Activated CD4-positive, CD25-positive, alpha-beta regulatory T cell (primary cell): ENCODE measurements around the gene TAF3.

Experiments used
- DNase-seq, 4 experiments: peaks; one replicate each; lab custom pipeline; 2025; lab: John Stamatoyannopoulos, UW

The TAF3 gene

DNA sequence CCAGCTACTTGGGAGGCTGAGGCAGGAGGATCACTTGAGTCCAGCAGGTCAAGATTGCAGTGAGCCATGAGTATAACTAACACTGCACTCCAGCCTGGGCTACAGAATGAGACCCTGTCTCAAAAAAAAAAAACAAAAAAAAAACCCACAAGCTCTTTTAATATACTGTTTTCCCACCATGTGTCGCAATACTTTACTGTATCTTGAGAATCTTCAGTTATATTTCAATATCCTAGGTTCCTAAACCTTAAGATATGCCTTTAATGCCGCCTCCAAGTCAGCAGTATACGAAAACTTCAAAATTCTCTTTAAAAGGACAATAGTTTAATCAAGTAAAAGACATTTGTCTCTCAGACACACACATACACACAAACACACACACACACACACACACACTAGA, 62.8 kb downstream of the TAF3 start:
- DNase-seq = no peak

DNA sequence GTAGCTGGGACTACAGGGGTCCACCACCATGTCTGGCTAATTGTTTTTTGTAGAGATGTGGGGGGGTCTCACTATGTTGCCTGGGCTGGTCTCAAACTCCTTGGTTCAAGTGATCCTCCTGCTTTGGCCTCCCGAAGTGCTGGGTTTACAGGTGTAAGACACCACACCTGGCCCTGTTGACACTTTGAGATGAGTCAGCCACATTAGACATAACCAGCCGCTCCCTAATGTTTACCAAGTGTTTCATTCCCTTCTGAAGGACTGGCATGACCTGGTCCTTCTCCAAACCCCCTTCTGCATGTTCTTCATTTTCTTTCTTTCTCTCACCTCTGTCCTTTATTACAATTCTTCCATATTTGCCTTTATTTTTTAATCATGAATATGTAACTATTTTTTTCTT, 67.8 kb downstream of the TAF3 start:
- DNase-seq = no peak

DNA sequence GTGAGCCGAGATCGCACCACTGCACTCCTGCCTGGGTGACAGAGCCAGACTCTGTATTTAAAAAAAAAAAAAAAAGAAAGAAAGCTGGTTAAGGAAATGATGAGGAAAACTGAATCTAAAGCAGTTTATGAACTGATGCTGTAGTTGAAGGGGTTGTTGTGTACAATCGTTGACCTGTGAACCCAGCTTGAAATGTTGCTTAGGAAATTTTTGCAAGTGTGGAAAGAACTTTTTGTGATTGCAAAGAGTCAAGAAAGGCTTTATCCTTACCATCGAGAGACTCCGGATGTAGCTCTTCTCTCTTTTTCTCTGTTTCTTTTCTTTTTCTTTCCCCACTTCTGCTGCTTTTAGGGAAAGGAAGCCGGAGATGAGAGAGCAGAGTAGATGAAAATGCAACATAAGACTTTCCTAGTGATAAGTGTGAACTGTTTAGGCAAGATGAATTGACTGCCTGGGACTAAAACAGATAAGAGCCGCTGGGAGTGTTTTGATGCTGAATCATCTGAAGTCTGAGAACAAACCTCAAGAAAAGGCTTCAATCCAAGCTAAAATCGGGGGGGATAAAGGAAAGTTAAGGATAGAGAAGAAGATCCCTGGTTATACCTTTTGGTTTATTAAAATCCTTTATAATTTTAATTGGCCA, 69.0 kb downstream of the TAF3 start:
- no peak for DNase-seq

DNA sequence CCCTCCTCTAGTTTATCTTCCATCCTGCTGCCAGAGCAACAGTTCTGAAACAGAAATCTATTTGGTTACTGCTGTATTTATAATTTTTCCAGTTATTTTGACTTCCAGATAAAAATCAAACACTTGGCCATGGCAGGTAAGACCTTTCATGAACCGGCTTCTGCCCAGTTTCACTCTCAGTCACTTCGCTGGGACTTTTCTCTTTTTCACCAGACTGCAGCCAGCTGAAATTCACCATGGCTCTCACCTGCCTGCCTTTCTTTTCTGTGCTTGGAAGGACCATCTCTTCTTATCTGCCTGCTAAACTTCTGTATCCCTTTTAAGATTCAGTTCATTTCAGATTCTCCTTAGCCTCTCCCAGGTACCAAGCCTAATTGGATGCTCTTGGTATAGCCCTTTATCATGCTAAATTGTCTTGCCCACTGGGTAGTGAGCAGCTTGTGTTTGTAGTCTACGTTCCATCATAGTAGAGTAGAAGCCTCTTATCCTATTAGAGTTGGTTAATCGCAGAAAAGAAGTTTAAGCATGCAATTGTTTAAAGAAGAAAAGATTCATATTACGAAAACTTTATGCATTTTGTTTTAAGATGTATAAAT, 71.7 kb downstream of the TAF3 start:
- no peak for DNase-seq

DNA sequence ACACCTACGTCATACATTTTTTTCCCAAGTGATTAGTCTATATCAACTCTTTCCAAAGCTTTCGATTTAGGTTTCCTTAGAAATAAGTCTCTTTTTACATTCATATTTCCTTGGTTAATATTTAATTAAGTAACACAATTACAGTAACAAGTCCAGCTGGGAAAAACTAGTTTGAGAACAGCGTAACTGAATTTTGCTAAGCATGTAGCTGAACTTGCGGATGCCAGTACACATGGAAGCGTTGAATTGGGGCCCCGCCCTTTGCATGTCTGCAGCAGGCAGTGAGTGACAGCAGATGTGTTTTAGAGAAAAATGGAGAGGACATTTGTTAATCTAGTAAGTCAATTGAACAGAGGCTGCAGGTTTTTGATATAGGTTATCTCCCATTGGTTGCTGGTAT, 72.5 kb downstream of the TAF3 start:
- DNase-seq = no peak

DNA sequence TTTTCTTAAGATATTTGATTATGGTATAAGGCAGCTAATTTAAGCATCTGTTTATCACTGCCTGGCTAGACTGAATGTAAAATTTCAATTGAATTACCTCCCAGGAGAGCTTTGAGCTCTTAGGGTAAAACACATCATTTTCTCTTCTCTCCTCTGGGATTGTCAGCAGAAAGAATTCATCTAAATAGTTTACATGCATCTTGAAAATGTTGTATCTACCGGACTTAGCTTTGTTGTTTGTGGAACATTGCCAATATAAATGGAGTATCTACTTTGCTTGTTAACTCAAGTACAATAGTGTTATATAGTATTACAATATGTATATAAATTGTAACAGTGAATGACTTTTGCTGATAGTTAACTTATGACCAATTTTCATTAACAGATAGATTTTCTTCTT, 73.3 kb downstream of the TAF3 start:
- DNase-seq = no peak

DNA sequence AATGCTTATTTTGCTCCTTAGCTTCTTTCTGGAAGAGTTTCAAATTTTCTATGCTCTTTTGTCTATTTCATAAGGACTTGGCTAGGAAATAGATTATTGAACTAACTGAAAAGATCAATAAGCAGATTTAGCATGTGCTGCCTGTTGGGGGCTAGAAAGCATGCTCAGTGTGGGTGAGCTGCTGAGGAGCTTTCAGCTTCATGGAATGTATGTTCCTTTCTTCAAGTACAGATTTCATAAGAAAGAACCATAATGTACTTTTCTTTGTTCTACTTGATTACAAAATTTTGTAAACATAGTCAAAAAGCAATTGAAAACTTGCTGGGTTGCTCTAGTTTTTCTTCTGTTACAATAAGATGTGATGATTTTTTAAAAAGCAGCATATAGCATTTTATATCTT, 73.8 kb downstream of the TAF3 start:
- no peak for DNase-seq

DNA sequence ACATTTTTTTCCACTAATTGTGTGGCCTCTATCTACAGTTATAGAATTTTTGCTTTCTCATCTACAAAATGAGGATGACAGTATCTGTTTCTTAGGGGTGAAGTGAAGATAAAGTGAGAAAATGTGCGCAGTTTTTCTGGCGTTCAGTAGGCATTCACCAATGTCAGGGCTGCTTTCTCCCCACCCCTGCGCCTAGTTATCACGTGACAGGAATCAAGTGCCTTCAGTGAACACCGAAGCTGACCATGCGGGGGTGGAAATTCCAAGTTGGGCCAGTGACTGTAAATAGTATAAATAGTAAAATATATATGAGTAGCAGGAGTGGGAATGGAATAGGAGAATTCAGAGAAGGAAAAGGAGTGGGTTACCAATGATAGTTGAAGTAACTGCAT, 77.4 kb downstream of the TAF3 start:
- DNase-seq = no peak

DNA sequence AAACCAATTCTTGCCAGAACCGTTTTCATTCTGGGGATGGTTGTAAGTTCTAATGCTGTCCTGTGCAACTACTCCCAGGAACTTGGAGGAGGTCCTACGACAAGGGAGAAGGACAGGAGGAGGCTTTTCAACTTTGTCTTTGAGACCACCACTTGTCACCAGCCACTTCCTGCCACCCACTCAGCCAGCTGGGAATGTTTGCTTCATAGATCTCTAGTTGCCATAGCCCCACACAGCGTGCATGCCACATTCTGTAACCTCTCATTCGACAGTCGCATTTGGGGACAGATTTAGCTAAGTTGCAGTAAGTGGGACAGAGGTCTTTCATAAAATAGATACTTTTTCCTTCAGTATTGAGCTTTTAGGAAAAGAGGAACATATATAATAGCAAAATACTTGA, 78.0 kb downstream of the TAF3 start:
- no peak for DNase-seq

DNA sequence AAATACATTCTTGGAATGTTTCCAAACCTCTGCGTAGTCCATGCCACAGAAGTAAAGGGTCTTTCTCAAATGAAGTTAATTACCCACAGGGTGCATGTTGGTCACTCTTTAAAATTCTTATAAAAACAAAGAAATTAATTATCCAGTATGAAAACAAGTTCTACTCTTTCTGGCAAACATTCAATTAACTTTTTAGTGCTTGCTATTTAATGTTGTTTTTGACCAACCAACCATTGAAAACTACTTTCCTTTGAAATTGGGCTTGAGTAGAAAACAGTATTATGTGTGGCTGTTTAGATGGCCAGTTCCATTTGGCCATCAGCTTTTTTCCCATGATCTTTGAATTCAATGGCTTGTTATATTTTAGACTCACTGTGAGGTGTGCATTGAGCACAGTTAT, 83.0 kb downstream of the TAF3 start:
- DNase-seq = no peak

DNA sequence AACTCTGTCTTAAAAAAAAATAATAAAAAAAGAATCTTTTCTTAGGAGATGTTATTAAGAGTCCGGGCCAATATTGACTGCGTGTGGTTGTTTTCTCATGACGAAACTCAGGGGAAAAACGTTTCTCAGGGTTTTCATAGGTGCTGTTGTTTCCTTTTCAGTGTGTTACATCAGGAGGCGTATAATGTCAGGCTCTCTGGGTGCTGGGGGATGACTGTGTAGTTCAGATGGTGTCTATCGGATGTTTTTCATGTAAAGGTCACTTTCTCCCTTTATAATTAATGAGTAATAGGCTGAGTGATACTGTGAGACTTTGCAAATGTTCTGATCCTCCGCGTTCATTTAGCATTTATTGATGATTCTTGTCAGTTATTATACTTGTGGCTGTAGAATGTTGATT, 84.1 kb downstream of the TAF3 start:
- DNase-seq = no peak

DNA sequence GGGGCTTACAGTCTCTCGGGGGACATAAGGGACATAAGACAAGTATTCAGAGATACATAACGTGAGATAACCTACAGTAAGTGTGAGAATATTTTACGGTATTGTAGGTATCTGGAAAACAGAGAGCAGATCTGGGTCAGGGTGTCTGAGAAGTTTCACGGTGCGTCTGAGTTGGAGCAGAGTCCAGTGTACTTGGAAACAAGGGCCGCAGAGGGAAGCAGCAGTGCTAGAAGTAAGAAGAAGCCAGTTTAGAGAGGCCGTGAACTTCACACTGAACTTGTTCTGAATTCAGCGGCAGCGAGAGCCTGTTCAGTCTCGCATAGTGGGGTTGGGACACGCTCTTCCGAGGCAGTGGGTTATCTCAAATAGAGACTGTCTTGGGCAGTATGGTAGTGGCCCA, 85.5 kb downstream of the TAF3 start:
- no peak for DNase-seq

DNA sequence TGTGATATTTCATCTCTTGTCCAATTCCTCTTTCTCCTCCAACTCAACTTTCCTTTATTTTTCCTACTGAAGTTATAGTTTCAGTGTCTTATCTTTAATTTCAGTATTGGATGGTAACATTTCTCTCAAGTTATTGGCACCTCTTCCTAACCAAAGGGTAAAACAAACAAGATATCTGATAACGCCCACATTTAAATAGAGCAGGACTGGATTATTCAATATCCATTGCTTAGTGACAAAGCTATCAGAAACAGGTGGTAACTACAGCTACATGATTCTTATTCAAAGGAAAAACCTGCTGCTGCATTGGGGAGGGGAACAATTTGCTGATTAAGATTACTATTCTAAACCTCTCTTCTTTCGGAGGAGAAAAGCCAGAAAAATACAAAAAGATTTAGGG, 87.8 kb downstream of the TAF3 start:
- no peak for DNase-seq

DNA sequence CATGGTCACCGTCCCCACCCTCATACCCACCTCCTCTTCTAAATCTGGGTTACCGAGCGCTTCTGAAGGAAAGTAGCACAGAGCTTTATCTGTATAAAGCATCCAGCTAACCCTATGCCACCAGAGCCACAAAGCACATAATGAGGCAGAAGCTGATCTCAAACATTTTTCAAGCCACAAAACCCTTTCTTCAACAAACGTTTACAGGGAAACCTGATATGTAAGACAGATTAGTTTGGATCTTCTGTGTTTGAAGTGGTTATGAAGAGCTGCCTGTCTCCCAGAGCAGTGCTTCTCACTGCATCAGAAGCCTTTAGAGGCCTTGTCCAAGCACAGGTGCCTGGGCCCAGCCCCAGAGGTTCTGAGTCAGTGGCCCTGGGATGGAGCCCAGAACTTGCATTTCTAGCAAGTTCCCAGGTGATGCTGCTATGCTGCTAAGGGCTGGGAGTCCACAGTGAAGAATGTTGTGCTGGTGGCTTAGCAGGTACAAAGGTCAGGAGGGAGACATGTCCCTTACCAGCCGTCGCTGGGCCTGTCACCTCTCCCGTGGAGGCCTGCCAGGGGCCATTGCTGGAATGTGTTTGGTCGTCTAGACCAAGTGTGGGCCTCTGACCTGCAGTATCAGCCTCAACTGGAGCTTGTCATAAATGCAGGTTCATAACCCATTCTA, 90.4 kb downstream of the TAF3 start:
- no peak for DNase-seq

DNA sequence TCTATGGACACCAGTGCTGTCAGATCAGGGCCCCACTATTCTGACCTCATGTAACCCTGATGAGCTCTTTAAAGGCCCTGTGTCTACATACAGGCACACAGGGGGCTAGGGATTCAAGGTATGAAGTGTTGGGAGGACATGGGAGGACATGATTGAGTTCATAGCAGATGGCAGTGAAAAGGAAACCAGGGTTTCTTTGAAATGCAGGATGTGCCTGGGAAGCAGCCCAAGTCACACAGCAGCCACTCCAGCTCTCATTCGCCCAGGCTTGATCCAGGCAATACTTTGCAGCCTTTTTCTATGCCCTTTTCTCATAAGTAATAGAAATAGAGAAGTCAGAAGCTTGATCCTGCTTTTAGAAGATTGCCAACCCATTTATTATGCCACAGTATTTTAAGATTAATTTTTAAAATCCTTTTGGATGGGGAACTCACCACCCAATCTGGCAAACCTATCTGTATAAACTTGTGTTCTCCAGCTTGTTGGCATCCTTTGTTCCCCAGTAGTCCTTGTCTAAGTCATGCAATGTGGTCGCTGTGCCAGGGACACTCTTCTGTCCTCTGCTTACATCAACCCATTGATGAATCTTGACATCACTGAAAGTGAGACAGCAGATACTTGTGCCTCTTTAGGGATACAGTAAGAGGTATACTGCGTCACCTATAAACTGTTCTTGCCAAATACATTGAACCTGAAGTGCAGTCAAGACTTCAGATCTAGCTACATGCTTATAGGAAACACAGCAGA, 95.0 kb downstream of the TAF3 start:
- no peak for DNase-seq

DNA sequence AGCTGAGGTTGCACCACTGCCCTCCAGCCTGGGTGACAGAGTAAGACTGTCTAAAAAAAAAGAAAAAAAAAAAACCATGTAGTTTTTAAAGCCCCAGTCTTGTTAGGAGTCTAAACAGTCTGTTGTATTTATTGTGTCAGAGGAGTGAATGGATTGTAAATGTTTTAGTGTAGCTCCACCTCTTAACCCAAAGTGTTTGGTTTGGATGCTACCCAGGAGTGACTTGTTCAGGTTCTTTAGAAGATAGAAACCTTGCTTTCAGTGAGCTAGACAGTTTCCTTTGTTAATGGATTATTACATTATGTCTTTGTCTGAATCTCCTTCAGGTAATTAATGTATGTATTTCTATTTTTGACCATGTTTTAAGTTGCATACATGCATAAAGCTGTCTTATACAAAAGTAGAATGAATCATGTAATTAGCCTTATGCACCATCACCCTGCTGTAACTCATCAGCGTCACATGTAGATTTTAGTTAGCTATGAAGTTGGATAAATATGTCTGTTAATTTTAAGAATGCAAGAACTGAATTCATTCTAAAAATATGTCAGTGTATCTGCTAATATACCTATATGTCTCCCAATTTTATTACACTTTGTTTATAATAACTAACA, 97.7 kb downstream of the TAF3 start:
- no peak for DNase-seq

DNA sequence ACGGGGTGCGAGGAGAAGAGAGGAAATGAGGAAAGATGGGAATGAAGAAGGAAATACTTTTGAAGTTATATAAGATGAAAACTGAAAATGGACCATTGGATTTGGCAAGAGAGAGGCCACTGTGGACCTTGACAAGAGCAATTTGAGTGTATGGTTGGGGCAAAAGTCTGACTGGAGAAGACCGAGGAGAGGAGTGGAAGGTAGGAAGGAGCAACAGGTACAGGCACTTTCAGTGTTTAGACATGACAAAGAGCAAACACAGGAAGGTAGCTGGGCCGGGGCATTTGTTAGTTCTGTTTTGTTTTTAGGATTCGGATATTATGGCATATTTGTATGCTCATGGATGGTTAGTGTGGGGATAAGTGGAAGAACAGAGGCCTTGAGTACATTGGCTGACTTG, 99.4 kb downstream of the TAF3 start:
- no peak for DNase-seq

DNA sequence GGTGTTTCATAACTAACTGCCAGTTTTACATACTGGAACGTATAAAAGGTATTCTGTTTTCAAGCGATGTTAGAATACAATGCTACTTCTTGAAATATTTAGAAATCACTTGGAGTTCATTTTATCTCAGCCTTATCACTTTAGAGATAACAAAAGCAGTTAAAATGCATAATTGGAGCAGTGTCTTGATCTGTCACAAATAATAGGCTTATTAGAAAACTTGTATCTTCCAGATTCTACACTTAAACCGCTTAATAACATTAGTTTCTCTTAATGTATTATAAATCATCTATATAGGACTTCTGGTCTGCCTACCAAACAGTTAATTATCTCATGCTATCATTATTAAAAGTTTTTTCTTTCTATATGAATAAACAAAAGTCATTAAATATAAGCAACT, 104.4 kb downstream of the TAF3 start:
- DNase-seq = no peak

DNA sequence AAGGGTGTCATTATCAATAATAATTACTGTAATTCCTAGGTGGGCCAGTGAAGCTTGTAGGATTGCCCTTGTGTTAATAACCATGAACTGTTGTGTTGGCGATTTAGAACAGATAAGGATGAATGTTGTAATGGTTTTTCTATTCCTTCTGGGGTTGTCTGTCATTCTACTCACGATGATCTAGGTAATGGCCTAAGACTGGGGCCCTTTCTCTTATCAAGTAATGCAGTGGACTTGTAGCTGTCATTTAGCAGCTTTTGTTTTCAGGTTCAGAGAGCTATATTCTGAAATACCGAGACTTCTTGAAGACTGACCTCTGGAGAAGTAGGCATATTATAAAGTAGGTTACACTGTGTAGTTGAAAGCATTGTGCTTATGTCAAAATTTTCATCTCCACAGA, 110.2 kb downstream of the TAF3 start:
- no peak for DNase-seq

DNA sequence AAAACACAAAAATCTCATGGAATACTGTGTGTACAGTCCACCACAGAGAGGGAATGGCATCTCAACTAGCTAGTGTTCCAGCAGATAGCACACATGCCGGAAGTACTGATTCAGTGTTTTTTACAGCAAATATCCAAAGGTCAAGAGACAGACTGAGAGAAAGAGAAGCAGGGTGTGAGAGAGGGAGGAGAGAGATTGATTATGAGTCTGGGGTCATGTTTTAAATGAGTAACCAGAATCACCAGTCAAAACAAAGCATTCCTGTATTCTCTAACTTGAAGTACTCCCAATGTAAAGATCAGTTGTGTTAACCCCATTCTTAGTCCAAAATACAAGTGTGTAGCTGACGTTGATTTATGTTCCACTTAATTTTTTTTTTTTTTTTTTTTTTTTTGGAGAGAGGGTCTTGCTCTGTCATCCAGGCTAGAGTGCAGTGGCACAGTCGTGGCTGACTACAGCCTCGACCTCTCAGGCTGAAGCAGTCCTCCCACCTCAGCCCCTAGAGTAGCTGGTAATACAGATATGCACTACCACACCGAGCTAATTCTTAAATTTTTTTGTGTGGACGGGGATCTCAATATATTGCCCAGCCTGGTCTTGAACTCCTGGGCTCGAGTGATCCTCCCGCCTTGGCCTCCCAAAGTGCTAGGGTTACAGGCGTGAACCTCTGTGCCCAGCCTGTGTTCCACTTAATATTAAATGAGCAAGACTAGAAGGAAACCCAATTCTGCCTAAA, 114.2 kb downstream of the TAF3 start:
- no peak for DNase-seq

DNA sequence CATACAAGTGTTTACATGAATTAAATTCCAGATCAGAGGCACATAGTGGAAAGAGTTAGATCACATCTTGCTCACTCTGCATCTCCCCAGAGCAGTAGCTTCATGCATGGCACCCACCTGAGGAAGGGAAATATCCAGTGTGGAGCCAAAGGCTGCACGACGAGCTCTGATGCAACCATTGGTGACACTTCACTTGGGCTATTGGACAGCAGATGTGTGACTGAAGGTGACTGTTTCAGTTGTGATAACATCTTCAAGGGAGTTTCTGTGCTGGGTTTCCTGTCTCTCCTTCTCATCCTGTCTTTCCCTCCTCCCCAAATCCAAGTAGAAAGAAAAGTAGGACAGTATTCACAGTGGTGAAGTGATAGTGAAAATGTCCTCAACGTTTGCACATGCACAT, 115.0 kb downstream of the TAF3 start:
- no peak for DNase-seq

DNA sequence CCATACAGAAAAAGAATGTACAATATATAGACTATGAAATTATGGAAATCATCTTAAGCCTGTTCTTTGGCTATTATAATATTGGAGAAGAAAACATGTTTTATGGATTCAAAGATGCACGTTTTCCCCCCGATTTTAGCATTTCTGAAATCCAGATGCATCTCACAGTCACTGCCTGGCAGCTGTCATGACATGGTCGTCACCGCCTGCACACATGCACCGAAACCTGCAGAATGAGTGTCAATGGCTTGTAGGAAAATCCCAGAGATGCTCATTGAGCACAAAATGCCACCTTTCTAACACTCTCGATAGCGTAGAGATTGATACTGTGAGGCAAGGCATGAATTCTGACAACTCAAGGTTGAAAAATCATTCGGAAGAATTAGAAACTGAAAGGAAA, 115.5 kb downstream of the TAF3 start:
- DNase-seq = no peak
